Mesothelial cell of epicardium (in vitro differentiated cells): Measurements from ENCODE around the gene PPT1. TPM values are rescaled to one million over a fixed set of nuclear protein-coding genes. Genes with fewer than 3 reads are reported as not detected.

ENCODE experiments used
- DNase-seq, 2 experiments: peaks; one replicate each; pipeline ENCODE4 v3.0.0; 2021; ENCODE audit warnings: low spot score in 2 of 2; ENCODE audit not compliant: unreplicated experiment in 2 of 2
- H3K27ac Mint-ChIP-seq: 2 replicates; pipeline ENCODE4 v1.8.0; 2021; ENCODE audit warnings: mixed read lengths
- H3K27me3 Mint-ChIP-seq: 2 replicates; pipeline ENCODE4 v1.8.0; 2021; ENCODE audit warnings: low read depth, mixed read lengths
- H3K36me3 Mint-ChIP-seq: 2 replicates; pipeline ENCODE4 v1.8.0; 2021; ENCODE audit warnings: mixed read lengths
- H3K4me1 Mint-ChIP-seq: 2 replicates; pipeline ENCODE4 v1.8.0; 2021; ENCODE audit warnings: mixed read lengths
- H3K4me3 Mint-ChIP-seq: 2 replicates; pipeline ENCODE4 v1.8.0; 2021; ENCODE audit warnings: mild to moderate bottlenecking, moderate library complexity, mixed read lengths
- H3K9me3 Mint-ChIP-seq: 2 replicates; pipeline ENCODE4 v1.8.0; 2021; ENCODE audit warnings: mixed read lengths
- total RNA-seq: library from RNA; stranded (reverse); gene quantifications from 3 replicates; pipeline ENCODE4 v1.2.1, GENCODE V29; 2021
- TF ChIP-seq, protein P1 (sequence below): fragments of 200-600 bp; sonication (generic); IDR thresholded peaks from one replicate; pipeline ENCODE4 v1.5.0; 2021; ENCODE audit warnings: antibody characterized with exemption; ENCODE audit not compliant: unreplicated experiment

The PPT1 gene
- total RNA-seq, 1 donor from 2014 or later = 81.8 TPM

DNA sequence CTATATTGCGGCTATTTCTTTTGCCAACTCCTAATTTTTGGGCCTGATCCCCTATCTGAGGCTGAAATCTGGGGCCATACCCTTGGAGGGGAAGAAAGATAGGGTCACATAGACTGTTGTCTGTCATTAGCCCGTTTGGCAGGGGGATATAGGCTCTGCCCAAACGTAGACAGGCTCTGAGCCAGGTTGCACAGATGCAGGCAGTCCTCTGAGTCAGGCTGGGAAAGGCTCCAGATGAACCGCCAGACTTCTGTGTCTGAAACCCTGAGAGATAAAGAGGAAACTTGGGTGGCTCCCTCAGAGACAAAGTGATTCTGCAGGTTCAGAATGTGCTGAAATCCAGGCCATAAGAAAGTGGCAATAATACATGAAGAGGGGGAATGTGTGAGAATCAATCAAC, 60.5 kb downstream of the PPT1 start:
- H3K4me1 Mint-ChIP-seq = peaks cover 30% of the 10 kb centered on the region

DNA sequence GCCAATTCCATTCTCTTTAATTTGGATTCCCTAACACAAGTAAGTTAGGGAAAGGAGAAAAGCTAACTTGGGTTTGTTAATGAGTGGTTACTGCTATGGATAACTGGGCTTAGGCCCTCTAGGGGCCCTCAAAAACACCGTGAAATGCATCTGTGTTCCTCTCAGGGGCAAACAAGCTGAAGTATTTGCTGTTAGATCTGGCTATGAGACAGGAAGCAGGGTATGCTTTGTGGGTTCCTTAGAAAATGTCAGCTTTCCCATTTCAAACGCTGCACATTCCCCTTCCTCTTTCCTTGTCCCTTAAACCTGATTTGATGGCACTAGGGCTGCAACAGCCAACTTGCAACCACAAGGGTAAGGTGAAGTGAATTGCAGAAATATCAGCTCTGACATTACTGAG, 62.2 kb downstream of the PPT1 start:
- TF ChIP-seq, protein P1, sequence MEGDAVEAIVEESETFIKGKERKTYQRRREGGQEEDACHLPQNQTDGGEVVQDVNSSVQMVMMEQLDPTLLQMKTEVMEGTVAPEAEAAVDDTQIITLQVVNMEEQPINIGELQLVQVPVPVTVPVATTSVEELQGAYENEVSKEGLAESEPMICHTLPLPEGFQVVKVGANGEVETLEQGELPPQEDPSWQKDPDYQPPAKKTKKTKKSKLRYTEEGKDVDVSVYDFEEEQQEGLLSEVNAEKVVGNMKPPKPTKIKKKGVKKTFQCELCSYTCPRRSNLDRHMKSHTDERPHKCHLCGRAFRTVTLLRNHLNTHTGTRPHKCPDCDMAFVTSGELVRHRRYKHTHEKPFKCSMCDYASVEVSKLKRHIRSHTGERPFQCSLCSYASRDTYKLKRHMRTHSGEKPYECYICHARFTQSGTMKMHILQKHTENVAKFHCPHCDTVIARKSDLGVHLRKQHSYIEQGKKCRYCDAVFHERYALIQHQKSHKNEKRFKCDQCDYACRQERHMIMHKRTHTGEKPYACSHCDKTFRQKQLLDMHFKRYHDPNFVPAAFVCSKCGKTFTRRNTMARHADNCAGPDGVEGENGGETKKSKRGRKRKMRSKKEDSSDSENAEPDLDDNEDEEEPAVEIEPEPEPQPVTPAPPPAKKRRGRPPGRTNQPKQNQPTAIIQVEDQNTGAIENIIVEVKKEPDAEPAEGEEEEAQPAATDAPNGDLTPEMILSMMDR = no peak
- no peaks in the 10 kb centered on the region for H3K9me3 Mint-ChIP-seq
- no peak overlapping the region for H3K4me3 Mint-ChIP-seq
- H3K36me3 Mint-ChIP-seq = no peaks in the 10 kb centered on the region
- no peaks in the 10 kb centered on the region for H3K27me3 Mint-ChIP-seq
- no peak overlapping the region for H3K27ac Mint-ChIP-seq
- no peak for DNase-seq
- H3K4me1 Mint-ChIP-seq = peaks cover 33% of the 10 kb centered on the region

More for the DNA sequence above, 60.5 kb downstream of the PPT1 start:
- H3K27ac Mint-ChIP-seq = peak overlapping the region; percentile 62
- H3K36me3 Mint-ChIP-seq = no peaks in the 10 kb centered on the region
- H3K9me3 Mint-ChIP-seq = no peaks in the 10 kb centered on the region
- TF ChIP-seq, protein P1 = no peak
- DNase-seq = no peak
- H3K27me3 Mint-ChIP-seq = no peaks in the 10 kb centered on the region
- no peak overlapping the region for H3K4me3 Mint-ChIP-seq

DNA sequence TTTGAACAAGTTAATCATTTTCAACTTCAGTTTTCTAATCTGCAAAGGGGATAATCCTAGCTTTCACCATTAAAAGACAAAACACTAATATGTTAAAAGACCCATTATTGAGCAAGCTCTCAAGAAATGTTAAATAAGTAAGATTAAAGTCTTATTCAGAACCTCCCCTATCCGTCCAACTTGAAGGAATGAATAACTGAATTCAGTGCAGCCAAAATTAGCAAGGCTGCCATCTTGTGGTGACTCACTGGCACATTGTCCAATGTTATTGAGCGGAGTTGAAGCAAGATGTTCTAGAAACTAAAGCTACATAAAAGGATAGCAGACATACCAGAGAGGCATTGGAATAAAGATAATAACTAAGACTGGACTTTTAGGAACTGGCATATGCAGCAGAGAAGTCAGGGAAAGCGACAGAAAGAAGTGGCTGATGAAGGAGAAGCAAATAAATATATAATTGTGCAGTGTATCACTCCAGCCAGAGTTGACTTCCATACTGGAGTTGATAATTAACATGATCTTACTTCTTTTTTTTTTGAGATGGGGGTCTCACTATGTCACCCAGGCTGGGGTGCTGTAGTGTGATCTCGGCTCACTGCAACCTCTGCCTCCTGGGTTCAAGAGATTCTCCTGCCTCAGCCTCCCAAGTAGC, 64.7 kb downstream of the PPT1 start:
- Mint-ChIP-seq H3K4me1 (peaks cover 25% of the 10 kb centered on the region), H3K36me3 (no peaks in the 10 kb centered on the region), H3K4me3 (no peak overlapping the region), H3K27me3 (peaks cover 12% of the 10 kb centered on the region), H3K9me3 (no peaks in the 10 kb centered on the region), H3K27ac (no peak overlapping the region)
- no peak for DNase-seq
- TF ChIP-seq, protein P1 = peak; percentile 47

DNA sequence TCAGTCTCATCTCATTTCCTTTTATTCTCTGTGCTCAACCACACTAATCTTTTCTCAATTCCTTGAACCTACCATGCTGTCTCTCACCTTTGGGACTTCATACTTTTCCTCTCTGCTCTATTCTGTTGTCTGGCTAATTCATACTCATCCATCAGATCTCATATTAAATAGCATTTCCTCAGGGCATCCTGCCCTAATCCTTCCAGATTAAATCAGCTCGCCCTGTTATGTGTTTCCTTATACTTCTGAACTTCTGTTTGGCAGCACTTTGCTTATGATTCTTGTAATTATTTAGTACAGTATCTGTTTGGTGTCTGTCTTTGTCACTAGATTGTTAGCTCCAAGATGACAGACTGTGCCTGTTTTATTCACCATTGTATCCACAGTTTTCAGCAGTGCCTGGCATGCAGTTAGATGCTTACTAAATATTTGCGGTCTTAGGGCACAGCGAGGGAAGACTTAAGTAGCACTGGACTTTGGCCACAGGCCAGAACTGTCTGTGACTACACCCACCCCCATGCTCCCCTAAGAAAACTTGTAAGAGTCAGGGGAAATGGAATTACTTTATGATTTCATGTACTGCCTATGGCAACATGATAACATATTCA, 66.4 kb downstream of the PPT1 start:
- Mint-ChIP-seq H3K4me3 (no peak overlapping the region), H3K27ac (peak overlapping the region; percentile 3), H3K9me3 (peaks cover 4% of the 10 kb centered on the region), H3K36me3 (no peaks in the 10 kb centered on the region), H3K4me1 (peaks cover 19% of the 10 kb centered on the region), H3K27me3 (peaks cover 14% of the 10 kb centered on the region)
- DNase-seq = no peak
- TF ChIP-seq, protein P1 = no peak

DNA sequence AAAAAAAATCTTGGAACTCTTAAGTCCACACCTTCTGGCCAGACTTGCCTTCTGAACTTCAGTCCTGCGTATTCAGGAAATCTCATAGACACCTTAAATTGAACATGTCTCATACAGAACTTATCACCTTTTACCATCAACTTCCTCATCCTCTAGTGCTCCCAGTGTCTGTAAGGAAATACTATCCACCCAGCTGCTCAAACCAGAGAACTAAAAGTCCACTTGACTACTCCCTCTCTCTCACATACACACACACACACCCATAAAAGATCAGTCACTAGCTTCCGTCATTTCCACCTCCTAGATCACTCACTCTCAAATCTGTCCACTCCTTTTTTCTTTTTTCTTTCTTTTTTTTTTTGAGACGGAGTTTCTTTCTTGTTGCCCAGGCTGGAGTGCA, 67.4 kb downstream of the PPT1 start:
- Mint-ChIP-seq H3K4me3 (no peak overlapping the region), H3K36me3 (no peaks in the 10 kb centered on the region), H3K4me1 (peaks cover 19% of the 10 kb centered on the region), H3K9me3 (peaks cover 4% of the 10 kb centered on the region), H3K27me3 (peaks cover 14% of the 10 kb centered on the region), H3K27ac (no peak overlapping the region)
- no peak for DNase-seq
- TF ChIP-seq, protein P1 = no peak
